NCI-H460 (cell line): ENCODE data around the gene CCDC34. TPM values are rescaled to one million over a fixed set of nuclear protein-coding genes. Genes with fewer than 3 reads are reported as not detected.
A peak's percentile ranks its signal among the peaks of the same experiment; 100 is the strongest.

Experiments used
- DNase-seq: peaks from one replicate; pipeline ENCODE4 v3.0.0-alpha.2; 2016; ENCODE audit warnings: low read depth; ENCODE audit errors: extremely low read depth
- polyA plus RNA-seq: library from polyadenylated mRNA; depleted of rRNA; stranded (reverse); fragments of >200 nt; gene quantifications from 2 replicates; pipeline ENCODE4 v1.2.3, GENCODE V29; 2014; cell fraction: nucleus; rRNA removed
- total RNA-seq: library from RNA; depleted of rRNA; stranded (reverse); fragments of >200 nt; shearing (Covaris generic); gene quantifications from 2 replicates; pipeline ENCODE4 v1.2.3, GENCODE V29; 2014; rRNA removed

Gene CCDC34, protein sequence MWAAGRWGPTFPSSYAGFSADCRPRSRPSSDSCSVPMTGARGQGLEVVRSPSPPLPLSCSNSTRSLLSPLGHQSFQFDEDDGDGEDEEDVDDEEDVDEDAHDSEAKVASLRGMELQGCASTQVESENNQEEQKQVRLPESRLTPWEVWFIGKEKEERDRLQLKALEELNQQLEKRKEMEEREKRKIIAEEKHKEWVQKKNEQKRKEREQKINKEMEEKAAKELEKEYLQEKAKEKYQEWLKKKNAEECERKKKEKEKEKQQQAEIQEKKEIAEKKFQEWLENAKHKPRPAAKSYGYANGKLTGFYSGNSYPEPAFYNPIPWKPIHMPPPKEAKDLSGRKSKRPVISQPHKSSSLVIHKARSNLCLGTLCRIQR
- total RNA-seq = 6.2 and 8.5 TPM in 2 replicates
- polyA plus RNA-seq = 2.4 and 5.1 TPM in 2 replicates

DNA sequence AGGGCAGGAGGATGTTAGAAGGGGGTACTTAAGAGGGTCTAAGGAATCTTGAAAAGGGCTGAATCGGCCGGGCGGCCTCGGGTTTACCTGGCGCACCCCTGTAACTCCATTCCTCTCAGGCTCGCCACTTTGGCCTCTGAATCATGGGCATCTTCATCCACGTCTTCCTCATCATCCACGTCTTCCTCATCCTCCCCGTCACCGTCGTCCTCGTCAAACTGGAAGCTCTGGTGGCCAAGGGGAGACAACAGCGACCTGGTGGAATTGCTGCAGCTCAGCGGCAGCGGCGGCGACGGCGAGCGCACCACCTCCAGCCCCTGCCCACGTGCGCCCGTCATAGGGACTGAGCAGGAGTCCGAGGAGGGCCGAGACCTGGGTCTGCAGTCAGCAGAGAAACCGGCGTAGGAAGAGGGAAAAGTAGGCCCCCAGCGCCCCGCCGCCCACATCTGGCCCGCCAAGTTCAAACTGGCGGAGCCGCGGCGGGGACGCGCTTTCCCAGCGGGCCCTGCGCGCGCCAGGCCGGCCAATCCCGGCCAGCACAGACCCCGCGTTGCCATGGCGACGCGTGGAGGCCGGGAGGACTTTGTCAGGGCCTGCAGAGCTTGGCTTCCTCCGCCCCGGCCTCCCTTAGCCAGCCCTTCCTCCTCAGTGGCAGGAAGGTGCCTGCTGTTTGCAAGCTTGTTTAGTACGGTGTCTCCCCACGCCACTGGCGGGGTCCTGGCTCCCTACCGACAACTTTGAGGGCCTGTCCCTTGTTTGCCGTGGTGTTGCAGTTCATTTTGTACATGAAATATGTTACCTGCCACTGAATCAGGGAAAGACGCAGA, at the start of gene CCDC34:
Gene CCDC34 (minus strand): TSS at position 467 of the 827 bp plus-strand sequence. CDS start 21 bp downstream, at position 446.
- DNase-seq = peak; percentile 80

DNA sequence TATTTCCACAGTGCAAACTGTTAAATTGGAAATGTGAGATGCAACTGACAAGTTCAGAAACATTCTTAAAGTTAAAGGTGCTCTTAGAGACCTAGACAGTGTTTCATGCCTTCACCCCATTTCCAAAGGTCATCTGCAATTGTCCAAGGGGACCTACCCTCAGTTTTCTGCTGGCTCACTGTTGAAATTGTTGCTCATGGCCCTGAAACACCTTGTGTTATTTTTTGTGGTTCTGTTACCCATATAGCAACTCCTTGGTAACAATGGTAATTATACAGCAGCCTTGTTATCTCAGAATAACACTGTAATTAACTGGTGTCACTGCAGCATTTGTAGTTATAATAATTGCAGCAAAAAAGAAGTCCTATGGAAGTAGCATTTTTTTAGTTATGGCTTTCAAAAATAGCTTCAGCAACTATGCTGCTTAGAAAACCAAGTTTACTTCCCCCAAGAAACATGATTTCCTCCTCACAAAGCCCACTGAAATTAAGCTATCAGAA, 49.2 kb upstream of the CCDC34 start:
- no peak for DNase-seq

DNA sequence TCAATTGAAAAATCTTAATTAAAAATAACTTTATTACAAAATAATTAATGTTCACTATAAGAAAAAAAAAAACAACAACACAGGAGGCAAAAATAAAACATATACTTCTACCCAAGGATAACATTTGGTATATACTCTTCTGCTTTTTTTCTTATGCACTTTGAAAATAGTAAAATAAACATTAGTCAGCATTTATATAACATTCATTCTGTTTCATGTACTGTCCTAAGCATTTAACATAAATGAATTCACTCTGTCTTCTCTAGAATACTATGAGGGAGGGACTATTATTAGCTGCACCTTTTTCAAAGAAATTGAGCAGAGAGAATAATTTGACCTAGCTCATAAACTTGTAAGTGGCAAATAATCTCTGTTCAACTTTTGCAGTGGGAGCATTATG, 48.3 kb upstream of the CCDC34 start:
- no peak for DNase-seq

DNA sequence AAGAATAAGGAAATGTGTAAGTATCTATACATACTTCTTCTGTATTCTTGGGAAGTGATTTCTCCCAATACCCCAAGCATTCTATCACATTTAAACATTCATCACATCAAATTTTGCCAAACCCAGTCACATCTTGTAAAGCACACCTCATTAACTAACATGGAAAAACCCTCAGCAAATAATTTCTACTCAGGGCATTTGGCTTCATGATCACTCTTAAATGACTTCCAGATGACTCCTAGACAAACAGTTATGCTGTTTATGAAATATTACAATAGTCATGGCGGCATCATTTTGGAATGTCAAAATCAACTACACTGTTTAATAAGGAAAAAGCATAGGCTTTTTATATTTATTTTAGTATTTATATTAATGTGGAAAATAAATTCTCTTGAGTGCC, 47.3 kb upstream of the CCDC34 start:
- no peak for DNase-seq

DNA sequence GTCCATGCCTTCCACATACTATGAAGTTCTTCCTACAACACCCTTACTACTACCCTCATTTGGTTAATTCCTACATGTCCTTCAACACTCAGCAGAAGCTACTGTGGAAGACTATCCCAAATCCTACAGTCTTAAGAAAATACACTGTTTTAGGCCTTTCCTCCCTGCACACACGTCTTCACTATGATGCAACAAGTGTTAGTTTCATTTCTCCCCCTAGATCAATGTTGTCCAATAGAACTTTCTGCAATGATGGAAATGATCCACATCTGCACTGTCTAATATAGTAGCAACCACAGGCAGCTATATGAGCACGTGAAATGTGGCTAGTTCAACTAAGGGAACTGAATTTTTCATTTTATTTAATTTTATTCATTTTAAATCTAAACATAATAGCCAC, 46.7 kb upstream of the CCDC34 start:
- DNase-seq = no peak

DNA sequence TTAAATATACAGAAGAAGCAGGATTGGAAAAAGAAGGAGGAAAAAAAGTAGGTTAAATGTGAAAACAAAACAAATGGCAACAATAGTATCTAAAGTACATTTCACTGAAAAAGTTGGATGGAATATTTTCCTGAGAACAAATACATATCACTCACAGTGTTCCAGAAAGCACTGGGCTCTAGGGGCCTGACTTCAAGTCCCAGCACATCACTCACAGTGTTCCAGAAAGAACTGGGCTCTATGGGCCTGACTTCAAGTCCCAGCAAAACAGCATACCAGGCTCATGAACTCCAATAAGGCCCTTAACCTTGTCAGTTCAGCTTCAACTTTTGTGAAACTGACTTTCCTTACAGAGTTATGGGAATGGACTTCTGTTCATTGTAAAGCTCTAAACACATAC, 46.0 kb upstream of the CCDC34 start:
- DNase-seq = no peak

DNA sequence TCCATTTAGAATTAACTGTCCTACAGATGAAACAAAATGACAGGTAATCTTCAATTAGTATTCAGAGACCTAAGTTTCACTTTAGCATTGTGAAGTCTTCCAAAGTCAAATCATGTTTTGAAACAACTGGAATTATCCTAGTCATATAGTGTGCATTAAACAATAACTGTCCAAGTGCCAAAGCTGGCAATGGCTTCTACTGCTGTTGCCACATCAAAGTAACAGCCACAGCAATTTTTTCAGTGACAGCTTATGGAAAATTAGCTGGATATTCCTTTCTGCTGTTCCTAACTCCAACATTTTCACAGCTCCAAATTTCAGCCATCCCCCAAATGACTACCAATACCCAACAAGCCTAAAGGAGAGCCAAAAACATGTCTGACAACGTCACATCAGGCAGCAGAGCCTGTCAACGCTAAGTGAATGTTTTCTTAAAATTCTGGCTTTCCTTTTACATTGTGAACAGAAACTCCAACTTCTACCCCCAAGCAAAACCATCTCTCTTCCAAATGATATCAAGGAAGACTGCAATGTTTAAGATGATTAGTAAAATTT, 45.3 kb upstream of the CCDC34 start:
- DNase-seq = no peak

DNA sequence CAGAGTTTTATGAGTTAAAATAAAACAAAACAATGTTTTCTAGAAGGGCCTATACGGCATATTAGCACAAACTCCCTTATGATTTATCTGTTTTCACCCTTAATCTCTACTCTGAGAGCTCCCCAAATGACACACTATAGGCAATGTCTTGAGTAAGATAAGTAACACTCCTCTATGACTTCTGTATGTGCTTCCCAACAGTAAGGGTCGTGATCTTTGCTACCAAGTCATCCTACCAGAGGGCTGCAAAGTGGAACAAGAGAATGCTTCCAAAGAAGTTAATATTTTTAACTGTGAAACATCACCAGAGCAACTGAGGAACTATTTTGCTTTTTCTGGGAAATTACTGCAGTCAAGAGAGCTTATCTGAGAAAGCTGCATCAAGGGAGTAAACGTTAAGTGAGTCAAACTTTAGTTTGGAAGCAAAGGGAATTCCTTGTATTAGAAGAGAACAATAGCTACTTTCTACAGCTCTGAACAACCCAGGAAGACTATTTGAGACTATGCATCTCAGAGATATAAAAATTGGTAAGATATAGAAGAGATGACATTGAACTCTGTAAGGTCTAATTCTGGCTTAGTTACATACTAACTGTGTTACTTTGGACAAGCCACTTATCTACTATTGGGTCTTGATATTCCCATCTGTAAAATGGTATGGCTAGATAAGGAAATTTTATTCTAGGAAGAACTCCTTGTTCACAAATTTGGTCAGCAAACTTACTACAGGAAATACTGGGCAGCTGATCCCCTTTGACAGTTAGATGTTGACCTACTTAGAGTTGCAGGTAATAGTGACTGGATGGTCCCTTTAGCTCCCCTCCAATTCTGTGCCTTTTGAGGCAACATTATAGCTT, 43.7 kb upstream of the CCDC34 start:
- DNase-seq = no peak

DNA sequence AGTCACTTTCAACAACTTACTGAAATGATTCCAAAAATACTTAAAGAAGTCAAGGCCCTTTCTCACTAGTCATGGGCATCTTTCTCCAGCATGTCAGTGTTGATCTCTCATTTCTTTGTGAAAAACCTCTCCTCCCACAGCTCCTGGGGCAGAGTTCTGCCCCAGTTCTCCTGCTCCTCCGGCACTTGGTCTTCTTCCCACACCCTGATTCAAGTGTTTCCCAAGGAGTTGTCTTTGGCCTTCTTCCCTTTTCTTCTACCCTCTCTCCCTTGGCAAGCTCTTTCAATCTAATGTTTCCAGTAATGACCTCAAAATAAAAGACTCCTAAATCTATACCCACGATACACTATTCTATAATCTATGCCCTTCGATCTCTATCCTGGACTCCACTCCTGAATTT, 42.1 kb upstream of the CCDC34 start:
- no peak for DNase-seq

DNA sequence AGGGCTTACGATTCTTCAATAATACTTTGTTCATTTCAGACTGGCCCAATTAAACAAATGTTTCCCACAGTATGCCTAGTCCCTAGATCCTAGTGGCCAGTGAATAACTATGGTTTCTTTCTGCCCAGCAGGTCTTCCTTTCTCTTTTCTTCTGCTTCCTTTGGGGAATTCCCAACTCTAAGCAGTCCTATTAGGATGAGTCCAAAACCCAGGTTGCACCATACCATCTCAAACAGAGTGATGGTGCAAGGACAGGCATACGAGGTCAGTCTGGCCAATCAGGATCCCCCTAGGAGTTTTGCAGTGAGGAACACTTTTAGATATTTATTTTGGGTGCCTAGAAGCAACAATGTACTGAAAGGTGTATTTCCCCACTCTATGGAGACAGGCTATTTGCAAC, 41.4 kb upstream of the CCDC34 start:
- DNase-seq = no peak

DNA sequence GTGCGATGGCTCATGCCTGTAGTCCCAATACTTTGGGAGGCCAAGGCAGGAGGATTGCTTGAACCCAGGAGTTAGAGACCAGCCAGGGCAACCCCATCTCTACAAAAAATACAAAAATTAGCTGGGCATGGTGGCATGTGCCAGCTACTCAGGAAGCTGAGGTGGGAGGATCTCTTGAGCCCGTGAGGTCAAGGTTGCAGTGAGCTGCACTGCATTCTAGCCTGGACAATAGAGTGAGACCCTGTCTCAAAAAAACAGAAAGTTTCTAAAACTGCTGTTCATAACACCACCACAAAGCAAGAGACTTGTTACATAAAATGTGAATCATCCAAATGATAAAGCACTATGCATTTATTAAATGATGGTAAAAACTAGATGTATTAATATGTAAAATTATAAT, 40.2 kb upstream of the CCDC34 start:
- DNase-seq = no peak

DNA sequence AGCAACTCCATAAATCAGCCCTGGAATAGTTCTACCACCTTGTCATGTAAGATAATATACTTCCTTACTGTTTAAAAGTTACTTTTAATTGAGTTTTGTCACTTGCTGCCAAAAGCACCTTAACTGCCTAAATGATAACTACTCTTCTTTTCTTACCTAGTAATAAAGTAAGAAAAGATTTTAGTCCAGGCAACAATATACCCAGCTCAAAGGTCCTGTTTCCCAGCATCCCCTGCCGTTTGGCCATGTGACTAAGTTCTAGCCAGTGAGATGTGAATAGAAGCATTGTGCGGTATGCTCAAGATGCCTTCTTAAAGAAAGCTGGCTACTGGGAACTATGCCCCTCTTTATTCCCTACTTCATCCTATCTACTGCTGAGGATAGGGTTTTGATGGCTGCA, 39.4 kb upstream of the CCDC34 start:
- DNase-seq = no peak

DNA sequence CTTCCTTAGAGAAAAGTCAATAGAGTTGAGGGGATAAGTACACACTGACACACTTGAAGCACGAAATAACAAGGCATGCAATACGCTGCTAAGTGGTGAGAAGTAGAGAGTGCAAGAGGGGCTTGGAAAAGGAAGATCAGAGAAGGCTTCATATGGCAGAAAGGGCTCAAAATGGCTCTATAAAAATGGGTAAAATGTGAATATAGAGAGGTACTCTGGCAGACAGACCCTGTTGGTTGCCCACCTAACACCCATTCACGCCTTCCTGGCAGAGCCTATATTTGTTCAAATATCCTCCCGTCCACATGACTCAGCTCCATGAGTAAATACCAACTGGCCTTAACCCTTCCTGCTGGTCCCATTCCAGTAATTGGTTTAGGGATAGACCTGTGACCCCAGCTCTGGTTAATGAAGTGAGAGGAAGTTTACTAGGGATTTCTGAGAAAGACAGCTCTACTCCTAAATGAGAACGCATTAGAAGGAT, 38.9 kb upstream of the CCDC34 start:
- DNase-seq = peak; percentile 79

DNA sequence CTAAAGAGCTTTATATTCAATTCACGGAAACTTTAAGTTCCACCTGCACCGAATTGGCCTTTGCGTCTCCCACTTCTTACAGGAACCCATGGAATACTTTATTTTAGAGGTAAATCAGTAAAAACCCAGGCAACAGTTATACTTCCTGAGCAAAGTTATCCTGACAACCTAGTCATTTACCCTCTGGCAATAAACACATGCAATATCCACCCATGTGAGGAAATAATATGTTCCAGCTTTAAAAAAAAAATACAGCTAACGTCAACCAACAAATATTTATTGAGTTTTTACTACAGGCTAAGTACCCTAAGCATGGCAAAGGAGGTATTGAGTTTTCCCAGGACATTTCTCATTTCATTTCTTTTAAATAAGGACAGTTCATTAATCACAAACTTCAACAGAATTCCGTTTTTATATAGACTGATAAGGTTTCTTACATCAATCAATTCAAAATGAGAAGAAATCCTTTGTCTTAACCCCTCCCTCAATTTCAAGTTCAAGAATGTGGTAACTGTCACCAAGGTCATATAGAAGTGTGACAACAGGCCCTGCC, 38.3 kb upstream of the CCDC34 start:
- no peak for DNase-seq

DNA sequence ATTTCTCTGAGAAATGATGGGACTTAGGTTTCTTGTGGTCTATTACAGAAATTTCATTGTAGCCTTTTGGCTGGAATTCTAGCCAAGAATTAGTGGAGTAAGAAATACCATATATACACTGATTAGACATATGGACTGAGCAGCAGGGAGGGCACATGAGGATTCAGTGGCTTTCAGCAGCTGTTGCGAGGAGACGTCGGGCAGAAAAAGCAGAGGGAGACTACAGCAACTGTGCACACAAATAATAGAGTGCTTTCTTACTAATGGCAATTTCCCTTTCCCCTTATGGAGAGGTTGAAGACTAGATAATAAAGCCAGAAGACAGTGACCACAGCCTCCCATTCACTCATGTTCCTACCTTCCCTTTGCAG, 35.4 kb upstream of the CCDC34 start:
- no peak for DNase-seq

DNA sequence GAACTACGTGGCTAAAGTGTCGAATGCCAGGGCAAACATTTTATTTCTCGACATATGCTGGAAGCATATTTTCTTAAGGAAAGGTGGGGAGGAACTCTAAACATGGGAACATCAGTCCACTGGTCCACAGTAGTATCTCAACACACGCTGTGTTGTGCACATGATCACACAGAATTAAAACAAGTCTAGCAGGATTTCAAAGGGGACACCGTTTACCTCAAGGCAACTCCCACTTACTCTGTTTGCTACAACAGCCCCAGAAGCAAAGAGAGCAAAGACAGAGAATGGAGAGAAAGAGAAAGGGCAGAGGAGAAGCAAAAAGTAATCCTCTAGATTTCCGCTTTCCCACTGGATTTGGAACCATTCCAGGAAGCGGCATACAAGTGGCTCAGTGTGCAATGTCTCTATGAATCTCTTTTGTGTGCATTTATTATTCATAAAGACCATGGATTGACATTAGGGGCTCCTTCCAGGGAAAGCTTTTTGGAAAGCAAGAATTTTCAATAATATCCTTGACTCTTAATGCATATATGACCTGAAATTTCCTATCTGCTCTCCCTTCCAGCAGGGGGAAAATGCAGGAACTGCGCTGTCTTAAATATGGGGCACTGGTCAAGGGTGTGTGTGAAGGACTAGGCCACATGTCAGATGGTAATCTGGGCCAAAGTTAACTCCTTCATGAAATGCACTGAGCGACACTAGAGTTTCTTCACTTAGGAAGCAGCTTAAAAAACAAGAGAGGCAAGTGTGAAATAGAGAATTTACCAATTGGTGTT, 34.8 kb upstream of the CCDC34 start:
- no peak for DNase-seq

DNA sequence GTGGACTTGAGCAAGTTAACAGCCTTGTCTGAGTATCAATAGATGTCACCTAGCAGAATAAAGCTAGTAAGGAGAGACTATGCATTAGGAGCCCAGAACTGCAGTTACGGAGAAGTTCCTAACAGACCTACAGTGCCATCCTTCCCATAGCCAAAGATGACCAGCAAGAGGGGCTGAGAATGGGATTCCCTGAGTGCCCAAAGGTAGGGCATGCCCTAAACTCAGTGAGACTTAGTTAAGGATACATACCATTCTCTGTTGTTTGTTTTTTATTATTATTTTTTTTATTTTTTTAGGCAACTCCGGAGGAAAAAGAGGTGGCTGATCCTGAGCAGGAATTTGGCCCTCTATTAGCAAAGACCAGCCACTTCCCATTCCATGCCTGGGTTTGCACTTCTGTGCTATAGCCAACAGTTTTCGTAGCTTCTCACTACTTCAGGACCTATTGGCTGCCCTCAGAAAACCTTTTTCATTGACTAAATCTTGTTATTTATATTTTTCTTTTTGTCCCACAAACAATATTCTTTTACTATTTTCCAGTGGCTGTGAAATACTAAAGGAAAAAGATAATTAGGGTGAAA, 33.3 kb upstream of the CCDC34 start:
- no peak for DNase-seq

DNA sequence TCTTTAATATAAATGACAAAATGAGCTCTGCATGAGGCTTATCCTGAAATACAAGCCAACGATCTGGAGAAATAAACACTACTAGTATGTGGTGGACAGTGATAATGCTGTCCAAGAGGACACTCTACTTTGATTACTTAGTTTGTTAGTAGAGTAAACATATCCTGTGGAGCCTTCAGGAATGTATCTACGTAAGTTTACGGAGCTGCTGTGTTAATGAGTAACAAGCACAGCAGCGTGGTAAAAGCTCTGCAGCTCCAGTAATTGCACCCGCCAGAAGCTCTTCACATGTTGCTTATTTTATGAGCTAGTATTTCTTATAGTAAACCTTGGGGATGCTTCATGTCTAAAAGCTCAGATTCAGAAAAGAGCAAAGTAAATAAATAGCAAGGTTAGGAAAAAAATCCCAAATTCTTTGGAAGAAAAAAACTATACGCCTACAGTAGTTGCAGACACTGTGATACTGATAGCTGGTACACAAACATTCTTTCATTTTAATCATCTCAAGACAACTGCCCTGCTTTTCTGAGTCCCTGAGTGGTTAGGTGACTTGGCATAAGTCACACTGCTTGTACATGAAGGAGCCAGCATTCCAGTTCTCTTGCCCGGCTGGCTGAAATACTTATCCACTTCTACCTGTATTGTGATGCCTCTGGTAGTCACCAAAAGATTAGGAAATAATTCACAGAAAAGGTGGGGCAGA, 32.7 kb upstream of the CCDC34 start:
- DNase-seq = peak; percentile 73
